Central memory CD4-positive, alpha-beta T cell (primary cell): ENCODE data around the gene GP1BB.

Experiments
- DNase-seq: peaks from one replicate; pipeline ENCODE4 v3.0.0; 2022

The GP1BB gene

DNA sequence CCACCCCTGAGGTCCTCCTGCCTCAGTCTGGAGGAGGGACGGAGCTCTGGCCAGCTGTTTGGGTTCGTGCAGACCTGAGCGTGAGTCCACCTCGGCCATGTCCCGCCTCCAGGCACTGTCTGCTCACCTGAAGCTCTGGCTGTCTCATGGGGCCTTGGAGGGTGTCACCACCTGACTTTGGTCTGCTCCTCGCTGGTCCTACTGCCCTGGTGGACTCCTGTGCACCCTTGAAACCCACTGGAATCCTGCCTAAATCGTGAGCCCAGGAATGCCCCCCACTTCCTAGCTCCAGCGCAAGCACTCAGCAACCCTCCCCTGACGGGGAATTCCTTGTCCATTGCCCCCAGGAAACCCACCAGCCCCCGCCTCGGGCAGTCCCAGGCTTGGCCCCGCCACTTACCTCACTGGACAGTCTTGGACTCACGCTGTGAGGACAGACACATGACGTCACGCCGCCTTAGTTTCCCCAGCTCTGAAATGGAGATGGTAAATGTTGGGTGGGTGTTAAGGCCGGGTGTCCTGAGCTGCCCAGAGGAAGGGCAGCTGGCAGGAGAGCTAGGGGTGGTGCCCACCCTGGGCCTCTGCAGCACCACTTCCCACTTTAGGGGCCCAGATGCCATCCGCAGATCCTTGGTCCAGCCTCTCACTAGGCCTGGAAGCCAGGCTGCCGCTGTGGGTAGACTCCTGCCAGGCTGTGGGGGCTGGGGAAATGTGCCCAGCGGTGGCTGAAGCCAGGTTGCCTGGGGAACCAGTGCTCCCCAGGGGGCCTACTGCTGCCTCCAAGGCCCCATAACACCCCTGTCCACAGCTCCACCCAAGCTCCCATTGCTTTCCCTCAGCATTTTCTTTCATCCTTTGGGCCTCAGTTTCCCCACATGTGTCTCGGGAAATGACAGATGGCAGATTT, 19.1 kb downstream of the GP1BB start:
- no peak for DNase-seq

- DNase-seq: no peak
Observed at GRCh38 chr22:19743081-19743480, 19.7 kb downstream of the GP1BB start.

- no peak for DNase-seq
Observed at GRCh38 chr22:19743651-19744050, 20.3 kb downstream of the GP1BB start.

GRCh38 chr22:19744350-19745006, 21.1 kb downstream of the GP1BB start:
- DNase-seq: no peak

DNA sequence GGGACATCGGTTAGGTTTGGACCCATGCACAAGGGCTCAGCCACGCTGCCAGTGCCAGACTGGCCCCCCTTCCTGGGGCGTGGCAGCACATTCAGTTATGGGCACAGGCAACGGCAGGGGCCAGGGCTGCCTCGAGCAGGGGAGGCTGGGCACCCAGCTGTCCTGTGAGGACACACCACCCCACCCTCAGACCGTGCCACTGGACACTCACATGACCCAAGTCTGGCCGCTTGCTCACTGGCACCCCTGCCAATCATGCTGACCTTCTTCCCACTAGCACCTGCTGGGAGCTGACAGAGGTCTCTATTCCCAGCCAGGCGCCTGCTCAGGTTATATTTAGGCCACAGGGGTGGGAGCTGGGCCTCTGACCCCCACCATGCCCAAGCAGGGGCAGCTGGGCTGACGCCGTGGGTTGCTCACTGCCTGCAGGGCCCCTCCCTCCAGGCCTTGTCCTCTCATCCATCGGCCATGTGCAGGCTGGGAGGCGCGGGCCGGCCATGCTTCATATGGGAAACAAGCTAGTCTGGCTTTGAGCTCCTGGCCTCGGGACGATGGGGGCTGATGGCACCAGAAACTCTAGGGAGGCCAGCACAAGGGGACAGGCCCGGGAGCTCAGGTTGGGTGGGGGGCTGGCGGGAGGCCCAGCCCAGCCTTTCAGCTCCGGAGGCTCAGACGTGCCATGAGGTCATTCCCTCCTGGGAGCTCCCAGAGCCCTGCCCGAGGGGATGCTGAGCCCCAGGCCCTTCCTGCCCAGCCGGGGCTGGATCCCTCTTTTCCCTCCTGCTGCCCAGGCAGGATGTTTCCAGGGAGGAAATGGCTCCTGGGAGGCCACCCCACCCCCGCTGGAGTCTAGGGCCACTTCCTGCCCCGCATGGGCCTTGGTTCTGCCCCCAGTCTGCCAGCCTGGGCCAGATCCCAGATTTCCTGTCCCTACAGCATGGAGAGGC, 22.1 kb downstream of the GP1BB start:
- DNase-seq: no peak

- DNase-seq: no peak
Observed at GRCh38 chr22:19746726-19747125, 23.4 kb downstream of the GP1BB start.

DNA sequence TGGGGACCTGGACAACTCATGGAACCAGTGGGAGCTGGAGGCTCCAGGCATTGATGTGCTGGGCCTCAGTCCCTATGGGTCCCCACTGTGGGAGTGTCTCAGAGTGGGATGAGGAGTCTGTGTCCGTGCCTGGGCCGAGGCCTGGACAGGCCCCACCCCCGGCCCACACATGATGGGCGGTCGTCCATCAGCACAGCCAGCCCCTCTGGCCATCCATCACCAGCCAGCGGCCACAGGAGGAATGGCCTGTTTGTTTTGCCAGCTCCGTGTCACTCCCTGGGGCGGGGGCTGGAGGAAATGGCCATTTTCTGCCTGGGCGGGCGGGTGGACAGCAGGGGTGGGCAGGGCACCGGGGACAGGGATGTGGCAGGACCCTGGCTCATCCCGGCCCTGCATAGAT, 24.2 kb downstream of the GP1BB start:
- DNase-seq: no peak

GRCh38 chr22:19748139-19748538, 24.8 kb downstream of the GP1BB start:
- DNase-seq: no peak

DNA sequence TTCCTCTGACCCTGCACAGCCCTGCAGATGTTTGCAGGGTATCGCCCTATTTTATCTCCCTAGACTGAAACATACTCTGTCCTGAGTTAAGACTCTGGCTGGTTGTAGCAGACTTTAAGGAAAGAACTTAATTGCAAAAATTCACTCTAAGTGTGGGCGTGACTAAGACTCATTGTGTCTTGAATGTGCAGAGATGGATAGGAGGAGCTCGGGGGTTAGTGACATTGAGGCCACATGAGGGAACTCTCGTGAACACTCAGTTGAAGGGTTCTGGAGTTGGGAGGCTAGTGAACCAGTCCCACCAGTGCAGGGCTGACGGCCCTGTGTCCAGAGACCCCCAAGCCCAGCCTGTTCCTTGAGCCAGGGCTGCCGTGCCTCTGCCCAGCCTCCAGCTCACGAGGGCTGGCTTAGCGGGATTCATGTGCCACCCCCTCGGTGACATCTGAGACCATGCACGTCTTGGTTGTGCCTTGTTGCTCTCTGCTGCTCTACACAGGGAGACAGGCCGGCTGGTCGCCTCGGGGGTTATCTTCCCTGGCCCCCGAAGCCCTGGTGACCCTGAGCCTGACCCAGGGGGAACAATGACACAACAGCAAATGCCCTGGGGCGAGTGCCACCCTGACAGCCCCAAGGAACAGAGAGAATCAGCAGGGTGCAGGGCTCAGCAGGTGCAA, 25.8 kb downstream of the GP1BB start:
- no peak for DNase-seq

GRCh38 chr22:19749876-19750275, 26.5 kb downstream of the GP1BB start:
- no peak for DNase-seq

- DNase-seq: no peak
Observed at GRCh38 chr22:19750507-19751490, 27.5 kb downstream of the GP1BB start.

GRCh38 chr22:19751497-19752245, 28.3 kb downstream of the GP1BB start:
- no peak for DNase-seq

DNA sequence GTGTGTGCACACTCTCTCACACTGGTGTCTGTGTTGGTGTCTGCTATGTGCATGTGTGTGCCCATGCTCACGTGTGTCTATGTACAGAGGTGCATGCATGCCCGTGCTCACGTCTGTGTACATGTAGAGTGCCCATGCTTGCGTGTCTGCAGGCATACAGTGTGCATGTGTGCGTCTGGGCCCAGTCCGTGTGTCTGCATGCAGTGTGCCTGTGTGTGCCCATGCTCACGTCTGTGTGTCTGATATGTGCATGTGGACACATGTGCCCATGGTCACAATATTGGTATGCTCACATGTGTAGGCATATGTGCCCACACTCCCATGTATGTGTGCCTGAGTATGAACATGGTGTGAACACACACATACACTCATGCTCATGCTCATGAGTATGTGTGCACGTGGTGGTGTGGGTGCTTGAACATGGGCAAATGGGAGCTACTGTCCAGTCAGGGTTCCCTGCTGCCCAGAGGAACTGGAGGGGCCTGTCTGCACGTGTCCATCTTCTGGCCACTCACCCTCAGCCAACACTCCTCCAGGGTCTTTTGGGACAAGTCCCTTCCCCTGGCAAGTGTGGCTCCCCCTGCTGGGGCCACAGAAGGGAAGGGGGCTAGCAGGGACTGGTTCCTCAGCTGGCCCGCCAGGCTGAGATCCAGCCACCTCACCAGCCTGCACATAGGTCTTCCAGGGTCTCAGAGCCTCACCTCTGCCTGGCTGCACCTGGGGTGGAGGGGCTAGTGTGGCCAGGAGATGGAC, 29.9 kb downstream of the GP1BB start:
- no peak for DNase-seq

DNA sequence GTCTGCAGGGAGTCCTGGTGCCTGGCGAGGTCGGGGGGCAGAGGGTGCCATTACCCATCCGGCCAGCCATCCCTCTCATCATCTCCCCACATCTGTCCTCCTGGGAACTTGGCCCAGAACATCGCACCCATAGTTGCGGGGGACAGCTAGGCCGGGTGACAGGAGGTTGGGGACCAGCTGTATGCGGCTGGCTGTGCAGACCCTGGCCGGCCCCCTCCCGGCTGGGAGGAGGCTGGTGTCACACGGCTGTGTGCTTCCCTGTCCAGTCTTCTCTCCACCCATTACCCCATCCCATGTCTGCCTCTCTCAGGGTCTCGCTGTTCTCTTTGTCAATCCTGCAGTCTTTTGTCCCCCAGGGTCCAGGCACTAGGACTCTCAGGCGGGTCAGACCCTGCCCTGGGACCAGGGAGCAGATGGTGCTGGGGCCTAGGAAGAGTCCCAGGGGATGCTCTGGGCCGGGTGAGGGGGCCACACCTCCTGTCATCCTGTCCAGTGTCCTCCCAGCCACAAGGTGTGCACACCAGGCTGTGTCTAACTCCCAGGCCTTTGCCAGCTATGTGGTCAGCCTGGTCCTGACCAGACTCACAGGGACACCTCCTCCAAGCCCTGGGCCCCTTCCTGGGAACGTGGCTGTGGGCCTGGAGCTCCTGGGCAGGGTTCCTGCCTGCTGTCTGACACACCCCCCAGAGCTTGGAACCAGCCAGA, 30.8 kb downstream of the GP1BB start:
- no peak for DNase-seq

DNA sequence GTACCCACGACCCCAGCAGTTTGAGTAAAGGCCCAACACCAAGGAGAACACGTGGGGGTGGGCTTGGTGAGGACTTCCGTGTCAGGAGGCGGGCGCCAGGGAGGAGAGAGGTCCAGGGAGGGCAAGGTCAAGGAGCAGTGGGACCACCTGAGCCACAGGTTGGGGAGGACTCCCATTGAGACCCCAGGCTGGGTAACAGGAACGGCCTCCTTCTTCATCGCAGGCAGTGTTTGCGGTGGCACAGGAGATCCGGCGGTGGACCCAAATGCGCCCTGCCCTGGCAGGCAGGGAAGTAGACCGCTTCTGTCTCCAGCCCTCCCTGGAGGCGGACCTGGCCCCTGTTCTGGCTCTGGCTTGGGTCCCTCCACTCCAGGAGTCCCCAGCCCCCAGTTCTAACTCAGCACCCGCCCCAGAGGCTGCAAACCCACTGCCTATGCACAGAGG, 31.4 kb downstream of the GP1BB start:
- DNase-seq: no peak

GRCh38 chr22:19755145-19755710, 31.9 kb downstream of the GP1BB start:
- DNase-seq: no peak

DNA sequence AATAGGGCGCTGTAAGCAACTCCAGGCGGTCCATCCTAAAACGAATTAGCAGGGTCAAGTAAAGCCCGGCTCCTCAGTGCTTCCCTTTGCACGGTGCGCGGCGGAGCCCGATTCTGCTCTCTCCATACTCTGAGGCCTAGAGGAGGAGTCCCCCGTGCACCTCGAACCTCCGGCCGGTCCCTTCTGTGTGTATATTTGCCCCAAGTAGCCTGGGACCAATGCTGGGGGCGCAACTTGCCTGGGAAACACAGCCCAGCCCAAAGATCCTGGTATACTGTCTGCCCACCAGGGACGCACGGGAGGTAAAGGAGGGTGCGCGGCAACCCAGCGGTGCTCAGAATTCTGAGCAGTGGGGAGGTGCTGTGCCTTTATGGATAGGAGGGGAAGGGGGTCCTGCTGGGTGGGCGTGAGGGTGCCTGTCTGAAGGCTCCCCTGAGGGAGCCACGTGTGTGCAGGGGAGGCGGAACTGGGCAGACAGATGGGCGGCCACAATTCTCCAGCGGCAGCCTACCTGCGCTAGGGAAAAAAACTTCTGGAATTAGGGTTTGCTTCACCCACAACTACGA, 32.5 kb downstream of the GP1BB start:
- no peak for DNase-seq
